ENCODE data around the gene RASSF5.
A peak's percentile ranks its signal among the peaks of the same experiment; 100 is the strongest.

Gene RASSF5, protein sequence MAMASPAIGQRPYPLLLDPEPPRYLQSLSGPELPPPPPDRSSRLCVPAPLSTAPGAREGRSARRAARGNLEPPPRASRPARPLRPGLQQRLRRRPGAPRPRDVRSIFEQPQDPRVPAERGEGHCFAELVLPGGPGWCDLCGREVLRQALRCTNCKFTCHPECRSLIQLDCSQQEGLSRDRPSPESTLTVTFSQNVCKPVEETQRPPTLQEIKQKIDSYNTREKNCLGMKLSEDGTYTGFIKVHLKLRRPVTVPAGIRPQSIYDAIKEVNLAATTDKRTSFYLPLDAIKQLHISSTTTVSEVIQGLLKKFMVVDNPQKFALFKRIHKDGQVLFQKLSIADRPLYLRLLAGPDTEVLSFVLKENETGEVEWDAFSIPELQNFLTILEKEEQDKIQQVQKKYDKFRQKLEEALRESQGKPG

DNA sequence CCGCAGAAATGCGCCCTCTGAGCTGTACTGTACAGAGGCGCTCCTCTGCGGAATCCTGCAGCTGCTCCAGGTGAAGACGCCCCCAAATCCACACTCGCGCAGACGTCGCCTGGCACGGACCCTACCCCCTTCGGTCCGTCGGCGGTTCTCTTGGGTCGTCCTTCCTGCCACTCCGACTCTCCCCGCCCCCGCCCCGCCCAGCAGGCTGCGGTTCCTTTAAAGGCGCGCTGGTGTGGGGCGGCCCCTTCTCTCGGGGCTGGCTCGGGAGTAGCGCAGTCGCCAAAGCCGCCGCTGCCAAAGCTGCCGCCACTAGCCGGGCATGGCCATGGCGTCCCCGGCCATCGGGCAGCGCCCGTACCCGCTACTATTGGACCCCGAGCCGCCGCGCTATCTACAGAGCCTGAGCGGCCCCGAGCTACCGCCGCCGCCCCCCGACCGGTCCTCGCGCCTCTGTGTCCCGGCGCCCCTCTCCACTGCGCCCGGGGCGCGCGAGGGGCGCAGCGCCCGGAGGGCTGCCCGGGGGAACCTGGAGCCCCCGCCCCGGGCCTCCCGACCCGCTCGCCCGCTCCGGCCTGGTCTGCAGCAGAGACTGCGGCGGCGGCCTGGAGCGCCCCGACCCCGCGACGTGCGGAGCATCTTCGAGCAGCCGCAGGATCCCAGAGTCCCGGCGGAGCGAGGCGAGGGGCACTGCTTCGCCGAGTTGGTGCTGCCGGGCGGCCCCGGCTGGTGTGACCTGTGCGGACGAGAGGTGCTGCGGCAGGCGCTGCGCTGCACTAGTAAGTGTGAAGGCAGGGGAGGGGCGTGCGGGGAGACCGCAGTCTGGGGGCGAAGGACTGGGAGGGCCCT lies at the start of gene RASSF5:
Gene RASSF5, plus strand, starts transcription at position 248 of the 846 bp plus-strand sequence. Its CDS starts 72 bp downstream, at position 320.
- peak in 1 of 2 experiments; percentile 29 for DNase-seq (ENCODE audit: low read depth in 2 of 2)

DNA sequence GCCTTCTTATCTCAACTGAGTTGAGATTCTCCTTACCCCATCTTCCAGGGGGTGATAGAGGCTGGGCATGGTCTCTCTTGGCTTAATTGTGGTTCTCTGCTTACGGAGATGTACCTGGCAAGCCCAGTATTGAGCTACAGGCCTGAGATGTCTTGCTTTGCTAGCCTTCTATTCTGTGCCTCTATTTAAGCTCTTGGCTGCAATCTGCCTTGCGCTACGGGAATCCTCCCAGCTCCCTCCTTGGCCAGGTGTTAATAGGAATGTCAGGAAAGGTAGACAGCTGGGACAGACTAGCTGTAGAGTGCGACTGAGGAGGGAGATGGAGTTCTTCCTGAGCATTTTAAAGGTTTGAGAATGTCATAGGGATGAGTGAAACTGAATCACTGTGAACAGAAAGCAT lies 47.6 kb upstream of the RASSF5 start:
- DNase-seq (ENCODE audit: low read depth in 2 of 2): no peak

DNA sequence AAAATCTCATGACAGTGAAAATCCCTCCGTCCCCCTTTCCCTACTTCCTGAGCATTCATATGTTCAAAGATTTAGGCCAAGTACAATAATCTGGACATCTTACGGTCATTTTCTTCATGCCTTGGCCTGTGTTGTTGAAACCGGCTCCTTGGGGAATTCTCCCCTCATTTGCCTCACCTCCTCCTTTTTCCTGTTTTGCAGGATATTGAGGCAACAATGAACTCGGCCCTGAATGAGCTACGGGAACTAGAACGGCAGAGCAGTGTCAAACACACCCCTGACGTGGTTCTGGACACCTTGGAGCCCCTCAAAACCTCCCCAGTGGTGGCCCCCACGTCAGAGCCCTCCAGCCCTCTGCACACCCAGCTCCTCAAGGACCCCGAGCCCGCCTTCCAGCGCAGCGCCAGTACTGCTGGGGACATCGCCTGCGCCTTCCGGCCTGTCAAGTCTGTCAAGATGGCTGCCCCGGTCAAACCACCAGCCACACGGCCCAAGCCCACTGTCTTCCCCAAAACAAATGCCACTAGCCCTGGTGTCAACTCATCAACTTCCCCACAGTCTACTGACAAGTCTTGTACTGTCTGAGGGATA lies 46.4 kb upstream of the RASSF5 start:
- no peak for DNase-seq (ENCODE audit: low read depth in 2 of 2)

DNA sequence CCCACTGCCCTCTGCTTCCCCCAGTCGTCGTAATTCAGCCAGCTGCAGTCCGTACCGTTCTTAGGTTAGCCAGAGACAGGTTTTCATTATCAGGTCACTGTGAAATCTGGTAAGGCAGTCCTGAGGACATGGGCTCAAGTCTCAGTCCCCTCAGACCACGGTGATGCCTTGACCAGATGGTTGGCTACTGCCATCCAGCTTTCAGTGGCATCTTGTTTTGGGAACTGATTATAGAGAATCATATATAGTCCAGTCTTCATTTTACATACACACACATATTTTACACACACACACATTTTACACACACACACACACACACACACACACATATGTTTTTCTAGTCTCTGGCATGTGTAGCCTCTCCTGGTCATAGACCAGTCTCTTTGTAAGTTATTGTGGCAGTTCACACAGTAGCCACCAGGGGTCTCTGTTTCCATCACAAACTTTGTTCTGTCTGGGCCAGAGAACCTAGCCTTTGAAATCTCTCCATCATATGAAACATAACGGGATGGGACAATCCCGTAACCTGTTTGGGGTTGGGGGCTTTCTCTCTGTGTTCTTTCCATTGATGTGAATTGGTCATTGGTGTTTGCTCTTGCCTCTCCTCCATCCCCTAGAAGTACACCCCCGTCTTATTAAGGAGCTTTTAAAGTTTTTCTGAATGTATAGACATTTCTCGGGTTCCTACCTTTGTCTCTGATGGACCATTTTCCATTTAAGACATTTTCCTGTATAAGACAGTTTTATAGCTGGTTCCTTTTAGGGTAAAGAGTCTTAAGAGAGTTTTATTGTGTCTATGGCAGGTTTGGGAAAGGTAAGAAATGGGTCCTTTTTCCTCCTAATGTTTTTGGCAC lies 45.5 kb upstream of the RASSF5 start:
- DNase-seq (ENCODE audit: low read depth in 2 of 2): peak; percentile 42 to 54

DNA sequence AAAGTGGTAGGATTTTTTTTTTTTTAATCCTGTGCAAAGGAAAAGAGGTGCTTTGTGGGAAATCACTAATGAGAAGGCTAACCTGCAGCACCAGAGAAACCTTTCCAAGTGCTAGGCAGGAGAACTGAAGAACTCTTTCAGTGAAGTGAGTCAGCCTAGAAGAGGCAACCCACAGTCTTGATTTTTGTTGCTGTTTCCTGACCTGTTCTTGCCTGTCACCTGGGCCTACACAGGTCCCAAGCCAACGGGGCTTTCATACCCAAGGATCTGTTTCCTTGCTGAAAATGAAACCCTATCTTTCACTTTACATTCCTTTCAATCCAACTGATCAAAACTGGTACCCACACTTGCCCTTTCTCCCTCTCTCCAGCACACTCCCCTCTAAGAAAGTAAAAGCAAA lies 44.2 kb upstream of the RASSF5 start:
- DNase-seq (ENCODE audit: low read depth in 2 of 2): no peak

DNA sequence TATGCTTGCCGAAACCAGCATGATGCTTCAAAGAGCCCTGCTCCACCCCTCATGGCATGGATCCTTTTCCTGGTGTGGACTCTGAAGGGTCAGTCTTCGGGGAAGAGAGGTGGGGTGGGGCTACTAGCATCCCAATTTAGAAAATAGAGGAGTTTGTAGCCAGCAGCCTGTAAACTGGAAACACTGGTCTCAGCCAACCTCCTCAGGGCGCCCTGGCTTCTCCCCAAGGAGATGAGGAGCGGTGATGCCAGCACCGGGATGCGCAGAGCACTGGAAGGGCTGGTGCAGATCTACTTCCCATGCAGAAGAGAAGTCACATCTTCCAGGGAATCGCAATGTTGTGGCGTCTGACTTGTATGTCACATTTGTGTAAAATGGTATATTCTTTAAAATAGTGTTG lies 43.4 kb upstream of the RASSF5 start:
- DNase-seq (ENCODE audit: low read depth in 2 of 2): no peak

DNA sequence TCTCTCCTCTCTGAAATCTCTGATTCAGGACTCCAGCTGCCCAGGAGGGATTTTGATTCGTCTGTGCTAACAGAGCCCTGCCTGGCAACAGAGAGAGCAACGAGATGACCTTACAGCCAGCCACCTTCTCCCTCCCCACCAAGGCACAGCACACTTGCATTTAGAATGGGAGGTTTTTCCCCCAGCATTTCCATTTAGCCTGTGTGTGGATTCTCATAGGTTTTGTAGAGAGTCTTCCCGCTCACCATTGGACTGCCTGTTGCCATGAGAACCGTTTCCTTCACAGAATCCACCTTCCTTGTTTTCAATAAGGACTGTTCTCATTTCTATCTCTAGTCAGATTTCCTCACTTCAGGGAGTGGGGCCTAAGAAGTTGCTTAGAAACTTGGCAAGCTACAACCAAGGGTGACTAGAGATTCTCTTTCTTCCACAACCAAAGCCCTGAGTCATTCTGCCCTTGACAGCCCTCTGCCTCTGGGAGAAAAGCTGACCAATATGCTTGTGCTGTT lies 42.8 kb upstream of the RASSF5 start:
- peak; percentile 51 to 56 for DNase-seq (ENCODE audit: low read depth in 2 of 2)

DNA sequence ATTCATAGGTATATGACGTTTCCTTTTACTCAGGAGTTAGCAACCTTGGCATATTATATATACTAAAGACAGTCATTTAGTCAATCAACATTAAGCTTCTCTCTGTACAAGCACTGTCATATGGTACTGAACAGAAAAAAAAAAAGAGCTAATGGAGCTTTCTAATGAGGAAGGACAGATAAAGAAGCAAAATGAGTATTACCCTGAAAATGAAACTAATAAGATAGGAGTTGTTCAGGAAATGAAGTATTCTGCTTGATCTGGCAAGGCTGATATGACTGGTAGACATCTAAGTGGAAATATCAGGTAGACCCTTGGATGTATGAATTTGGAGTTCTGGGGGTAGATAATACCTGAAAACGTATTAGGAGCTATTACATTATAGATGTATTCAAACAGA lies 41.4 kb upstream of the RASSF5 start:
- no peak for DNase-seq (ENCODE audit: low read depth in 2 of 2)

DNA sequence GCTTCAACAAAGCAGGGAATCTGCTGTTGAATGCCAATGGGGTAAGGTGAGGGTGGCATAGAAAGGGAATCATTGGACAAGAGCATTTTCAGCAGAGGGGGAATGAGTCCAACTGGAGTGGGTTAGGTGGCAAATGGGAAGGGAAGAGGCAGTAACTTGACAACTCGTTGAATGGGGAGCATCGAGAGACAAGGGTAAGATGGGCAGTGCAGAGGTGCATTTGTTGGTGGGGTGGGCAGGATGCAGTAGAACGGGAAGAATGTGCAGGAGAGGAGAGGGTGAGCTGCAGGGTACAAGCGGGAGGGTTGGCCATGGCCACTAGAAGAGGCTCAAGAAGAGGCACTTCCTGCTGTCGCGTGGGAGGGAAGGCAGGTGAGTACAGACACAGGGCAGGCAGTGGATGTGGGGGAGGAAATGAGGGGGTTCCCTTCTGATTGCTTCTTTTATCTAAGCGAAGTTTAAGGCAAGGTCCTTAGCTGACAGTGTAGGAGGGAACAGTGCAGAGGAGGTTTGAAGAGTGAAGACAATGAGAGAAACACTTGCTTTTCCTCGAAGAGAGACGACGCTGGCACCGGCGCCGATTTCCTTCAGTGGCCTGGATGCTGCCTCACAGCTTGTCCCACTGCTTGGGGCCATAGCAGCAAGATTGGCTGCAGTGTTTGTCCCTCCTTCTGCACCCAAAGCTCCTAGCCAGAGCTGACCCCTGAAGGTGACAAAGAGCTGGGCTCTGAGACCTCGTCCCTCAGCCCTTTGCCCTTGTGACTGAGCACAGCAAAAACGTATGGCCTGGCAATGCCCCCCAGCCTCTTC lies 40.3 kb upstream of the RASSF5 start:
- DNase-seq (ENCODE audit: low read depth in 2 of 2): no peak

DNA sequence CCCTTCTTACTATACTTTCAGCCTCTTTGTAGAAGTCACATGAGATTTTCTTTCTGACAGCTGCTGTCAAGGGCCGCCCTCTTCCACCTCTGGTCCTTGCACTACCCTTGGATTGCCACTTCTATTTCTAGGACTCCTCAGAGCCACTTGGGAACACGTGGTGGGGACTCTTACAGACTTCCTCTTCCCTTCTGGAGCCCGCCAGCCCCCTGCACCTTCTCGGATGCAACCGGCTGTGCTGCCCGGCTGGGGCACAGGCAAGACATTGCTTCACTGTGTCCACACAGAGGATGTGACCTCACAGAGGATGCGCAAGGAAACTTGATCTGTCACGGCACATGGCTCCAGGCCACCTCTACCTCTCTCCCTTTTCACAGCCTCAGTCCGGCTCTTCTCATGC lies 39.4 kb upstream of the RASSF5 start:
- no peak for DNase-seq (ENCODE audit: low read depth in 2 of 2)

DNA sequence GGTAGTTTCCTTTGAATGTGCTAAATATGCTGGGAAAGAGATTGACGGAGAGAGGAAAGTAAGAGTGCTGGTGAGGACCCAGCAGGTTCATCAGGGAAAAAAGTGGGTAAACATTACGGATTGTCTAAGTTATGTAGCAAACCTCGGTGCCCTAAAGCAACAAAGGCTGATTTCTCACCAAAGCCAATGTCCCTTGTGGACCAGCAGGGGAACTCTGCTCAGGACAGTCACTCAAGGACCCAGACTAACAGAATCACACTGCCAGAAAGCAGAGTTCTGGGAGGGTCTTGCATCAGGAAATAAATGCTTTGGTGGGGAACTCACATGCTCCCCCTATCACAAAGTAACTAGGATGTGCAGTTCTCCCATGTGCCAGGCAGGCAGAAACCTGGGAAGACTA lies 38.8 kb upstream of the RASSF5 start:
- no peak for DNase-seq (ENCODE audit: low read depth in 2 of 2)

DNA sequence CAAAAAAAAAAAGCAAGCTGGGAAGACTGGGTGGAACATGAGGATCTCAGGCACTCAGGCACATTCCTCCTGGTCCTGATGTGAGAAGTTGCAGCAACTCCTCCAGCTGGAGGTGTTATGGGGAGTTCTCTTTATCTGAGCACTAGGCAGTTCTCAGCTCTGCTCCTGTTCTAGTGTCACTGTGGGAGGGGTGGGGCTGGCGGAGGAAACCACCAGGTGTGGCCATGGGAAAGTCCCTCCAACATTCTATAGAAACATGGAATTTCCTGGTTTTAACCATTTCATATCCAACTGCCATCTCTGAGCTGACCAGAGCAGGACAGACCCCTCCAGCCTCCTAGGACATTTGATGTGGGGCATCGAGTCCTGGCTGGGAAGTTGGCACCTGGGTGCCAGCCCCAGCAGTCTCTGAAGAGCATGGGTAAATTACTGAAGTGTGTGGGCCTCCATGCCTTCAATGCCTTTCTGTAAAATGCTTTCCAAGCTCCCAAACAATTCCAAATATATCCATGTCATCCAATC lies 37.9 kb upstream of the RASSF5 start:
- no peak for DNase-seq (ENCODE audit: low read depth in 2 of 2)

DNA sequence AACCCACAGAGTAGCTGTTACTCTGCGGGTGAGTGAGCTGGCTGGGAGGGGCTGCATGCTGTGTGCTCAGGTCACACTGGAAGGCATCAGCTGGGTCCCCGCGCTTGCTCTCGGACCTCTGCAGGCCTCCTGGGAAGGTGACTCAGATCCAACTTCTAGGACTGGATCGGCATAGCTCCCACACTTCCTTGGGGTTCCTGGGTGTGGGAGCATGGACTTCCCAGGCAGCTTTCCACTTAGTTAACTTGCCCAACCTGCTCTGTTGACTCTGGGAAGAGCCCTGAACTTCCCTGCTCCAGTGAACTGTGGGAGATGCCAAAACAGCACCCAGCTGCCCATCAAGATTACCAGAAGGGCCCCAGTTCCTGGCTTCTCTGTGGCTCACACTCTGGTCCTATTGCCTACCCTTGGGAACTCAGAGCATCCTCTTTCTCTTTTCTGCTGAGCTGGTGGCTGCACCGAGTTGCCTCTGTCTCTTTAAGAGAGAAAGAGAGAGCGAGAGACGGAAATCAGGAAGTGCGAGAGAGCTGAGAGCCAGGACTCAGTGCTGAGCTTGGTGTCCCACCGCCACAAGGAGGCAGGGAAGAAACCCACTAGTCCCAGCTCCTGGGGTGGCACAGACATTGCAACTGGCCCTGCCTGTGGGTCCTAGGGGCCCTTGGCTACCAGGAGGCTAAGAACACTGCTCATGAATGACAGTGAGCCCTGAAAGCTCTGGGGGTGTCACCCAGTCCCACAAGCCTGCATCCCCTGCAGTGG lies 37.2 kb upstream of the RASSF5 start, which contains the start of gene IKBKE:
Gene IKBKE, plus strand, starts transcription at position 544 of the 759 bp plus-strand sequence. CDS start 2,752 bp downstream, outside the sequence.
- peak in 1 of 2 experiments; percentile 41 for DNase-seq (ENCODE audit: low read depth in 2 of 2)

DNA sequence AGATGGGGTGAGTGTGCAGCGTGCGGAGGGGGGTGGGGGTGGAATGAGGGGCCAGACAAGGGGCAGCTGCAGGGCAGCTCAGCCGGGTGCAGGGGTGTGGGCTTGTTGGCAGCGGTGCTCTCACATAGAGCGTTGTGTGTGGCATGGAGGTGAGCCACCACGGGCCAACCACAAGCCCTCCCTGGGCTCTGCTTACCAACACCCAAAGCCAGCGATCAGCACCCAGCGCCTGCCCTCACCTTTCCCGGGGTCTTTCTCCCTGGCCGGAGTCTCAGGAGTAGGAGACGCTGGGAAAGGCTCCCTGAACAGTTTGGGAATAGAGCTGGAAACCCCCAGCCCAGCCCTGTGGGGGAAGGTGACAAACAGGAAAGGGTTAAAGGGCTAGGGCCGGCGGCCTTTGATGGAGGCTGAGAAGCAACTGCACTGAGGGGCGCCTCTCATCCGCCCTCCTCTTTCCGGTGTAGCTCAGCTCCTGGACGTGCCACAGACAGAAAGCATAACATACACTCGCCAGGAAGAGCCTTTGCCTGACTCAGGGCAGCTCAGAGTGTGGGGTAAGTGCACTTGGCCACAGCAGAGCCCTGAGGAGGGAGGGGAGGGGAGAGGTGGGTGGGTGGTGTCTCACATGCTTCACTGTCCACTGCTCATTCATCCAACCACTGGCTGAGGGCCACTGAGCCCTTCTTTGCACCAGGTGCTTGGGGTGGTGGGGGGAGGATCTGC lies 36.5 kb upstream of the RASSF5 start:
- DNase-seq (ENCODE audit: low read depth in 2 of 2): no peak

DNA sequence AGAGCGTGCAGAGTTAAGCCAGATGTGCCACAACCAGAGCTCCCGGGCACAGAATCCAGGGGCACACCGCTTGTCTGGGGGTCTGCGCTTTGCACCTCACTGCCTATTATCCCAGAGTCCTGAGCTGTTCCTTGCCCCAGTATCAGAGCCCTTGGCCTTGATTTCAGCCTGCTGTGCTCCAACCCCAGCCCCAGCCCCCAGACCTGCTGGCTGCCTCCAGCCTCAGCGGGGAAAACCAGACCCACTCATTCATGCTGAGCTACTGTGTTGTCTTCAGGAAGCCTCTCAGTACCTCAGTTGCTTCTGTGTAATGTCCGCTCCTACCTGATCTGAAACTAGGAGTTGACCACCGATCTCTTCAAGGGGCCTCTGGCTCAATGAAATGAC lies 35.9 kb upstream of the RASSF5 start:
- DNase-seq (ENCODE audit: low read depth in 2 of 2): no peak

DNA sequence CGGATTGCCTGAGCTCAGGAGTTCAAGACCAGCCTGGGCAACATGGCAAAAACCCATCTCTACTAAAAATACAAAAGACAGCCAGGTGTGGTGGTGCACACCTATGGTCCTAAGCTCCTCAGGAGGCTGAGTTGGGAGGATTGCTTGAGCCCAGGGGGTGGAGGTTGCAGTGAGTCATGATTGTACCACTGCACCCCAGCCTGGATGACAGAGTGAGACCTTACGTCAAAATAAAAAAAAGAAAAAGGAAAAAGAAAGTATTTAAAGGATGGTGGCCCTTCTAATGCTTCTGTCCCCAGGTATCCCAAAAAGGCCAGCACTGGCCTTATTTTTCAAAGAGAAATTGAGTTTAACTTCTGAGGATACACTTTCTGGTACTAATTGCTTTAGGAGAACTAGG lies 35.3 kb upstream of the RASSF5 start:
- no peak for DNase-seq (ENCODE audit: low read depth in 2 of 2)

DNA sequence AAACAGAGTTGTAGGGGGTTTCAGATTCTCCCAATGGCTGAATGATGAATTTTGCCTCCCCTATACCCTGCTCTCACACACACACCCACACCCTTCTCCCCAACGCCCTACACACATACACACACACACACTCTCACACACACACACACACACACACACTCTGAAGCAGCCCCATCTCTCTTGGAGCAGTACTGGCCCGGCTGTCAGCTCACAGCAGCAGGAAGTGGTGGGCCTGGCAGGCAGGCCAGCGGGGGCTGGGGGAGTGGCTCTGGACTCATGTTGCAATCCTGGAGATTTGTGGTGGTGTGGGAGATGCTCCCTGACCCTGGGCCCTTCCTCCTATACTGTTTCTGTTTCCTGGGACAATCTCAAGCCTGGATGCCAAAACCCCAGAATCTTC lies 34.9 kb upstream of the RASSF5 start:
- peak; percentile 49 to 50 for DNase-seq (ENCODE audit: low read depth in 2 of 2)

DNA sequence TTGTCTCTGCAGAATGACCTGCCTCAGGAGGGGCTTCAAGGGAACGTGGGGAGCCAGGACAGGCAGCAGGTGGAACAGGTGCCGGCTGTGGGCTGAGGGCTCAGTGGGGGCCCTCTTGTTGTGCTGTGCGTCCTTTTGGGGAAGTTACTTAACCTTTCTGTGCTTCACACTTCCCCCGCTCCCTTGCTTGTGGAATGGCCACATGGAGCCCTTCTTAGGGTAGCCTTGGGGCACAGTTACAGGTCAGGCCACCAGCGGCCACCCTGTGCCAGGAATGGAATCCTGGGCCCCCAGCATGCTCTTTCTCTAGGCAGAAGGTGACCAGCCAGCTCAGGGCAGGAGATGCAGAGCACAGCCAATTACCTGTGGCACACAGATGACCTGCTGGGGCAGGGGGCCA lies 34.4 kb upstream of the RASSF5 start:
- DNase-seq (ENCODE audit: low read depth in 2 of 2): no peak

DNA sequence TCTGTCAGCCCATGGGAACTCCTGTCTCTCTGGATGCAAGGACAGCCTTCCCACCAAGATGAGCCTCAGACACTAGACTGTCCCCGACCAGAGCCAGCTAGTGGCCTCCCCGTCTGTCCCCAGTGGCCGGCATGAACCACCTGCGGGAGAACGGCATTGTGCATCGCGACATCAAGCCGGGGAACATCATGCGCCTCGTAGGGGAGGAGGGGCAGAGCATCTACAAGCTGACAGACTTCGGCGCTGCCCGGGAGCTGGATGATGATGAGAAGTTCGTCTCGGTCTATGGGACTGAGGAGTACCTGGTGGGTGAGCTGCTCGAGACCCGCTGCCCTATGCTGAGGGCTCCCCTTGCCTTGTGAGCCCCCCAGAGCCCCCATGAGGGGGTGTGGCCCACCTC lies 31.3 kb upstream of the RASSF5 start:
- DNase-seq (ENCODE audit: low read depth in 2 of 2): no peak
